ENCODE data around the gene ERC2. TPM values are rescaled to one million over a fixed set of nuclear protein-coding genes. Genes with fewer than 3 reads are reported as not detected.

ERC2 gene
- total RNA-seq, 2 donors from 2014 or later = 16.1 to 22.8 TPM

DNA sequence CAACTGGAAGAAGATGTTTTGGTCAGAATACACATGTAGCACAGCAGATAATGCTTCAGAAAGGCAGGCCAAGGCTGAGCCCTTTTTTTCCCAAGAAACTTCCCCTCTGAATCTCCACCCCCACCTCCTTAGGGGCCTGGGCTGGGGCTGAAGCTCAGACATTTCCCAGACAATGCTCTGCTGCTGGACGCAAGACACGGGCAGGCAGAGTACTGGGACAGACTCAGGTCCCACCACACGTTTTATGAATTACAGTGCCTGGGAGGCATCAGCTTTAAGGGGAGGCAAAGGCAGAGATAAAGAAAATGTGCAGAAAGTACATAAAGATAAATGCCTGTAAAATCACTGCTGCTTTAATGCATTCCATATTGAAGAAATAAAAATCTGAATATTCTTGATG is 479.4 kb downstream of the ERC2 start:
- Mint-ChIP-seq H3K4me1 (peaks cover 21% of the 10 kb centered on the region), H3K9me3 (no peaks in the 10 kb centered on the region), H3K4me3 (no peak overlapping the region), H3K27ac (peak overlapping the region; percentile 61), H3K36me3 (ENCODE audit: low read depth) (no peaks in the 10 kb centered on the region), H3K27me3 (ENCODE audit: insufficient read depth) (no peaks in the 10 kb centered on the region)
- Histone ChIP-seq H3K9me3 (ENCODE audit: control insufficient read depth, low read length) (no peaks in the 10 kb centered on the region), H3K4me1 (ENCODE audit: control insufficient read depth, insufficient read depth, low read length) (no peaks in the 10 kb centered on the region), H3K27ac (ENCODE audit: low read depth, low read length) (no peak overlapping the region), H3K27me3 (ENCODE audit: control insufficient read depth, insufficient read depth, low read length, poor library complexity, severe bottlenecking) (no peaks in the 10 kb centered on the region), H3K36me3 (ENCODE audit: control insufficient read depth, insufficient read depth, low read length) (no peaks in the 10 kb centered on the region), H3K4me3 (ENCODE audit: low read length) (no peak overlapping the region), H3K9ac (ENCODE audit: extremely low read depth, low read length, poor library complexity, severe bottlenecking) (no peak overlapping the region)
- TF ChIP-seq, protein P1, sequence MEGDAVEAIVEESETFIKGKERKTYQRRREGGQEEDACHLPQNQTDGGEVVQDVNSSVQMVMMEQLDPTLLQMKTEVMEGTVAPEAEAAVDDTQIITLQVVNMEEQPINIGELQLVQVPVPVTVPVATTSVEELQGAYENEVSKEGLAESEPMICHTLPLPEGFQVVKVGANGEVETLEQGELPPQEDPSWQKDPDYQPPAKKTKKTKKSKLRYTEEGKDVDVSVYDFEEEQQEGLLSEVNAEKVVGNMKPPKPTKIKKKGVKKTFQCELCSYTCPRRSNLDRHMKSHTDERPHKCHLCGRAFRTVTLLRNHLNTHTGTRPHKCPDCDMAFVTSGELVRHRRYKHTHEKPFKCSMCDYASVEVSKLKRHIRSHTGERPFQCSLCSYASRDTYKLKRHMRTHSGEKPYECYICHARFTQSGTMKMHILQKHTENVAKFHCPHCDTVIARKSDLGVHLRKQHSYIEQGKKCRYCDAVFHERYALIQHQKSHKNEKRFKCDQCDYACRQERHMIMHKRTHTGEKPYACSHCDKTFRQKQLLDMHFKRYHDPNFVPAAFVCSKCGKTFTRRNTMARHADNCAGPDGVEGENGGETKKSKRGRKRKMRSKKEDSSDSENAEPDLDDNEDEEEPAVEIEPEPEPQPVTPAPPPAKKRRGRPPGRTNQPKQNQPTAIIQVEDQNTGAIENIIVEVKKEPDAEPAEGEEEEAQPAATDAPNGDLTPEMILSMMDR (conservative IDR thresholded peaks at IDR 0.05) = no peak
- no peak for DNase-seq
- 69 to 83% methylated on average over 1 to 3 of the region's 3 CpGs for WGBS, 2 experiments (ENCODE audit: insufficient coverage in 1 of 2, insufficient read length in 1 of 2)

- H3K4me1 Mint-ChIP-seq = peaks cover 21% of the 10 kb centered on the region
- H3K36me3 Mint-ChIP-seq (ENCODE audit: low read depth) = no peaks in the 10 kb centered on the region
- WGBS, 2 experiments (ENCODE audit: insufficient coverage in 1 of 2, insufficient read length in 1 of 2) = 87 to 91% methylated on average over 4 to 5 of the region's 5 CpGs
- Histone ChIP-seq H3K4me3 (ENCODE audit: low read length) (no peak overlapping the region), H3K27ac (ENCODE audit: low read depth, low read length) (no peak overlapping the region), H3K9me3 (ENCODE audit: control insufficient read depth, low read length) (no peaks in the 10 kb centered on the region), H3K36me3 (ENCODE audit: control insufficient read depth, insufficient read depth, low read length) (no peaks in the 10 kb centered on the region), H3K27me3 (ENCODE audit: control insufficient read depth, insufficient read depth, low read length, poor library complexity, severe bottlenecking) (no peaks in the 10 kb centered on the region), H3K4me1 (ENCODE audit: control insufficient read depth, insufficient read depth, low read length) (no peaks in the 10 kb centered on the region), H3K9ac (ENCODE audit: extremely low read depth, low read length, poor library complexity, severe bottlenecking) (no peak overlapping the region)
- TF ChIP-seq, protein P1 (conservative IDR thresholded peaks at IDR 0.05) = no peak
- no peaks in the 10 kb centered on the region for H3K27me3 Mint-ChIP-seq (ENCODE audit: insufficient read depth)
- H3K27ac Mint-ChIP-seq = no peak overlapping the region
- no peak overlapping the region for H3K4me3 Mint-ChIP-seq
- no peaks in the 10 kb centered on the region for H3K9me3 Mint-ChIP-seq
- DNase-seq = no peak
Observed at GRCh38 chr3:55984626-55985025, 483.6 kb downstream of the ERC2 start.

GRCh38 chr3:55978953-55979352 is 489.3 kb downstream of the ERC2 start:
- DNase-seq = no peak
- no peak overlapping the region for H3K4me3 ChIP-seq (ENCODE audit: low read length)
- no peak overlapping the region for H3K27ac Mint-ChIP-seq
- WGBS, 2 experiments (ENCODE audit: insufficient coverage in 1 of 2, insufficient read length in 1 of 2) = 89 to 95% methylated on average over 4 to 6 of the region's 6 CpGs
- H3K9ac ChIP-seq (ENCODE audit: extremely low read depth, low read length, poor library complexity, severe bottlenecking) = no peak overlapping the region
- no peaks in the 10 kb centered on the region for H3K4me1 ChIP-seq (ENCODE audit: control insufficient read depth, insufficient read depth, low read length)
- no peaks in the 10 kb centered on the region for H3K9me3 ChIP-seq (ENCODE audit: control insufficient read depth, low read length)
- TF ChIP-seq, protein P1 (conservative IDR thresholded peaks at IDR 0.05) = no peak
- no peaks in the 10 kb centered on the region for H3K36me3 ChIP-seq (ENCODE audit: control insufficient read depth, insufficient read depth, low read length)
- H3K36me3 Mint-ChIP-seq (ENCODE audit: low read depth) = no peaks in the 10 kb centered on the region
- H3K27ac ChIP-seq (ENCODE audit: low read depth, low read length) = no peak overlapping the region
- H3K9me3 Mint-ChIP-seq = no peaks in the 10 kb centered on the region
- H3K27me3 ChIP-seq (ENCODE audit: control insufficient read depth, insufficient read depth, low read length, poor library complexity, severe bottlenecking) = no peaks in the 10 kb centered on the region
- H3K4me3 Mint-ChIP-seq = no peak overlapping the region
- no peaks in the 10 kb centered on the region for H3K4me1 Mint-ChIP-seq
- H3K27me3 Mint-ChIP-seq (ENCODE audit: insufficient read depth) = no peaks in the 10 kb centered on the region
